A673 (cell line): ENCODE data around the gene TNKS2. TPM values are rescaled to one million over a fixed set of nuclear protein-coding genes. Genes with fewer than 3 reads are reported as not detected.
A peak's percentile ranks its signal among the peaks of the same experiment; 100 is the strongest.

ENCODE experiments used
- BruUV-seq: library from RNA; stranded (reverse); fragments of 400-500 nt; replicated peaks from 2 replicates; lab custom pipeline; 2021; lab: Mats Ljungman, UMichigan
- CTCF ChIA-PET: fragments of 300-600 bp; sonication (Branson Sonifier 250); formaldehyde crosslinking; loops from one replicate; lab custom pipeline; 2022; ENCODE audit warnings: antibody characterized with exemption; lab: Charles Lee
- POLR2A ChIA-PET: fragments of 300-600 bp; sonication (Branson Sonifier 250); formaldehyde crosslinking; loops from one replicate; lab custom pipeline; 2022; ENCODE audit warnings: antibody characterized with exemption; ENCODE audit not compliant: low non-redundant PET; lab: Charles Lee
- DNase-seq: peaks from one replicate; pipeline ENCODE4 v3.0.0-alpha.2; 2015; ENCODE audit warnings: low spot score
- H3K27ac ChIP-seq: fragments of 200-600 bp; sonication (generic); 2 replicates; pipeline ENCODE4 v1.5.1; 2016; ENCODE audit warnings: mixed run types, low read depth, mild to moderate bottlenecking, mixed read lengths, antibody characterized with exemption, low read length; ENCODE audit not compliant: poor library complexity, severe bottlenecking
- H3K27me3 ChIP-seq: fragments of 200-600 bp; sonication (generic); replicated peaks from 2 replicates; pipeline ENCODE4 v1.6.1; 2017; ENCODE audit warnings: mixed run types, low read depth, mild to moderate bottlenecking, mixed read lengths, antibody characterized with exemption, low read length; ENCODE audit not compliant: insufficient read depth, poor library complexity
- H3K36me3 ChIP-seq: fragments of 200-600 bp; sonication (generic); 2 replicates; pipeline ENCODE4 v1.6.1; 2016; ENCODE audit warnings: mixed run types, mild to moderate bottlenecking, mixed read lengths, antibody characterized with exemption, low read length; ENCODE audit not compliant: insufficient read depth, poor library complexity, severe bottlenecking
- H3K4me1 ChIP-seq: fragments of 200-600 bp; sonication (generic); 2 replicates; pipeline ENCODE4 v1.6.1; 2017; ENCODE audit warnings: mixed run types, mild to moderate bottlenecking, mixed read lengths, antibody characterized with exemption, low read length; ENCODE audit not compliant: insufficient read depth, poor library complexity, severe bottlenecking
- H3K4me3 ChIP-seq: fragments of 200-600 bp; sonication (generic); 2 replicates; pipeline ENCODE4 v1.5.1; 2016; ENCODE audit warnings: low read depth, mixed run types, mild to moderate bottlenecking, mixed read lengths, low read length; ENCODE audit not compliant: poor library complexity, severe bottlenecking
- H3K9me3 ChIP-seq: fragments of 200-600 bp; sonication (generic); 2 replicates; pipeline ENCODE4 v1.6.1; 2016; ENCODE audit warnings: mixed run types, low read depth, mild to moderate bottlenecking, mixed read lengths, antibody characterized with exemption, low read length; ENCODE audit not compliant: poor library complexity, severe bottlenecking
- EZH2 ChIP-seq: fragments of 200-600 bp; sonication (generic); IDR thresholded peaks from 2 replicates; pipeline ENCODE4 v1.6.1; 2017; ENCODE audit warnings: borderline replicate concordance, low read depth, mild to moderate bottlenecking, mixed read lengths, antibody characterized with exemption, low read length; ENCODE audit not compliant: poor library complexity, severe bottlenecking
- intact Hi-C: fragments of 100-400 bp; cut with micrococcal nuclease; formaldehyde crosslinking; loops from one replicate; pipeline ENCODE4 v1.10.0; 2022; ENCODE audit not compliant: unreplicated experiment
- total RNA-seq: library from RNA; stranded (reverse); gene quantifications from 2 replicates; pipeline ENCODE4 v1.2.3, GENCODE V29; 2021
- TF ChIP-seq, protein P1 (sequence below): fragments of 300-800, 200-600 bp; sonication (generic); conservative IDR thresholded peaks from 2 replicates; pipeline ENCODE4 v1.5.1; 2017; ENCODE audit warnings: low read depth, mild to moderate bottlenecking, antibody characterized with exemption, low read length, moderate library complexity, mixed read lengths

The TNKS2 gene
- total RNA-seq, 1 experiment from 2014 or later = 39.4 TPM

DNA sequence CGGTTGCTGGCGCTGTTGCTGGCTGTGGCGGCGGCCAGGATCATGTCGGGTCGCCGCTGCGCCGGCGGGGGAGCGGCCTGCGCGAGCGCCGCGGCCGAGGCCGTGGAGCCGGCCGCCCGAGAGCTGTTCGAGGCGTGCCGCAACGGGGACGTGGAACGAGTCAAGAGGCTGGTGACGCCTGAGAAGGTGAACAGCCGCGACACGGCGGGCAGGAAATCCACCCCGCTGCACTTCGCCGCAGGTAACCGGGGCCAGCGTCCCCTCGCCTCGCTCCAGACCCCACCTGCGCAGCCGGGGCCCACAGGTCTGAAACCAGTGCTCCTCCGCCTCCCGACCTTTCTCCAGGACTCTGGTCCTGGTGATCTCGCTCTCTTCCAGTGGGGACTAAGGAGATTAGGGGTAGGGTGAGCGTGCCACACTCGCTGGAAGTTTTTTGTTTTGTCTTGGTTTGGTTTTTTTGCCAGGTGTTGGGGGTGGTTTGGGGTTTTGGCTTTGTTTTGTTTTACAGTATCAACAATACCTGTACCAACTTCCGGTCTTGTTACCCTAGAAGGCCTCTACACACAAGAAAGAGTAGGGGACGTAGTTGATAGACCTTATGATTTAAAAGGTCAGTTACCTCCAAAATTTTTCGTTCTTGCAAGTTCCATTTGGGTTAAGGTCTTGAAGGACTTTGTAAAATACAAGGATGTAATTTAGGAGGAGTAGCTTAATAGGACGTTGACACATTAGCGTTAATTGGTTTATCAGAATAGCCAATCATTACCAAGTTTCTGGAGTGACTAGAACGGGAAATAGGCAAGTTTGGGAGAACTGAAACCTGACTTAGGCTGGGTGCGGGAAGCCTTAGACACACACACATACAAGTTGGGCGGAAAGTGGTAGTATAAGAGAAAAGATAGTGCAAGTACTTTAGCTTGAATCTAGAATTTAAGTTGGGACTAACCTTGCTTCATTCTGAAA lies 704 bp downstream of the TNKS2 start:
- Histone ChIP-seq H3K4me3 (peak overlapping the region; percentile 68), H3K9me3 (no peaks in the 10 kb centered on the region), H3K27ac (peak overlapping the region; percentile 93), H3K36me3 (no peaks in the 10 kb centered on the region), H3K4me1 (peaks cover 11% of the 10 kb centered on the region), H3K27me3 (no peaks in the 10 kb centered on the region)
- ChIA-PET CTCF (no interaction called here), POLR2A (interaction anchor here (0.6 to 0.8 kb wide), 2 partner anchors 18 to 939 kb away, joined by 3 to 5 read pairs; no protein-coding TSS in a partner anchor)
- peak; percentile 68 for DNase-seq
- no TSS peak for BruUV-seq
- TF ChIP-seq EZH2 = no peak
- TF ChIP-seq, protein P1, sequence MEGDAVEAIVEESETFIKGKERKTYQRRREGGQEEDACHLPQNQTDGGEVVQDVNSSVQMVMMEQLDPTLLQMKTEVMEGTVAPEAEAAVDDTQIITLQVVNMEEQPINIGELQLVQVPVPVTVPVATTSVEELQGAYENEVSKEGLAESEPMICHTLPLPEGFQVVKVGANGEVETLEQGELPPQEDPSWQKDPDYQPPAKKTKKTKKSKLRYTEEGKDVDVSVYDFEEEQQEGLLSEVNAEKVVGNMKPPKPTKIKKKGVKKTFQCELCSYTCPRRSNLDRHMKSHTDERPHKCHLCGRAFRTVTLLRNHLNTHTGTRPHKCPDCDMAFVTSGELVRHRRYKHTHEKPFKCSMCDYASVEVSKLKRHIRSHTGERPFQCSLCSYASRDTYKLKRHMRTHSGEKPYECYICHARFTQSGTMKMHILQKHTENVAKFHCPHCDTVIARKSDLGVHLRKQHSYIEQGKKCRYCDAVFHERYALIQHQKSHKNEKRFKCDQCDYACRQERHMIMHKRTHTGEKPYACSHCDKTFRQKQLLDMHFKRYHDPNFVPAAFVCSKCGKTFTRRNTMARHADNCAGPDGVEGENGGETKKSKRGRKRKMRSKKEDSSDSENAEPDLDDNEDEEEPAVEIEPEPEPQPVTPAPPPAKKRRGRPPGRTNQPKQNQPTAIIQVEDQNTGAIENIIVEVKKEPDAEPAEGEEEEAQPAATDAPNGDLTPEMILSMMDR = no peak
- intact Hi-C loops = loop anchor here (5.0 kb wide), 1 partner anchor 387 kb away; the partner anchor contains the start of gene HECTD2

DNA sequence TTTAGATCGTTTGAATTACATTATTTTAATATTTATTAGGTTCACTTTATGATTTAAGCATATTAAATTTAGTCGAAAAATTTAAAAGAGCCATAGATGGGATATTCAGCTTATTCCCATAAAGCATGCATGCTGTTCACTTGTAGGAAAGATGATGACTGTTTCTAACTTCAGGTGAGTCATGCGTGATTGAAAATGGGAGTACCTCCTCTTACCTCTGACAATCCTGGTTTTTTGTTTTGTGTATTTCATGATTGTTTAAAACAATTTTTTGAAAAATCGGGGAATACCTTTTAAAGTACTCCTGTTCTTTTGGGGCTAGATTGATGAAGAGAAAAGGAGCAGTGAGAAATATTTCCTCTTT lies 1.4 kb downstream of the TNKS2 start:
- Histone ChIP-seq H3K36me3 (peaks cover 4% of the 10 kb centered on the region), H3K4me3 (peak overlapping the region; percentile 68), H3K27me3 (no peaks in the 10 kb centered on the region), H3K4me1 (peaks cover 11% of the 10 kb centered on the region), H3K27ac (no peak overlapping the region), H3K9me3 (no peaks in the 10 kb centered on the region)
- DNase-seq = no peak
- TF ChIP-seq, protein P1 = no peak
- TF ChIP-seq EZH2 = no peak
- CTCF ChIA-PET = no interaction called here
- TSS peak; percentile 45 for BruUV-seq
- POLR2A ChIA-PET = no interaction called here
- intact Hi-C loops = loop anchor here (5.0 kb wide), 1 partner anchor 387 kb away; the partner anchor contains the start of gene HECTD2

DNA sequence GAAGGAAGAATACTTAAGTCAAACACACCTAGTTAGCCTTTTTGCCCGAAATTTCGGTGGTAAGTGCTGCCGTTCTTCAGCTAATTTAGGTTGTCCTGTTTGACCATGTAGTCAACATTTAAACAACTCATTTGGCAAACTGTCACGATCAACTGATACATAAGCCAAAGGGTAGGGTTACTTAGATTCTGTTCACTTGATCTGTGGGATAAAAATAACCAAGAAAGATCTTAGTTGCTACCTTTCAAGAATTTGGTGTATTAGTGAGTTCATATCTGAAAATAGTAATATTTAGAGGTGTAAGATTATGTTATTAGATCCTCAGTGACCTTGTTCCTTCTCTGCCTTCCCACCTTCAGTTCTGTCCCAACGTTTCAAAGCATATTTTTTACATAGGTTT lies 2.0 kb downstream of the TNKS2 start:
- Histone ChIP-seq H3K4me1 (peaks cover 11% of the 10 kb centered on the region), H3K9me3 (no peaks in the 10 kb centered on the region), H3K27ac (no peak overlapping the region), H3K27me3 (no peaks in the 10 kb centered on the region), H3K36me3 (peaks cover 4% of the 10 kb centered on the region), H3K4me3 (peak overlapping the region; percentile 68)
- CTCF ChIA-PET = no interaction called here
- POLR2A ChIA-PET = no interaction called here
- intact Hi-C loops = no loop called here
- DNase-seq = no peak
- BruUV-seq = no TSS peak
- TF ChIP-seq, protein P1 = no peak
- no peak for TF ChIP-seq EZH2
